ENCODE measurements around the gene RNF113B.

The RNF113B gene

GRCh38 chr13:98198683-98199082 lies 21.6 kb upstream of the RNF113B start:
- TF ChIP-seq ZFX (IDR thresholded peaks at IDR 0.05) (no peak), CTCF (conservative IDR thresholded peaks at IDR 0.05) (no peak)

GRCh38 chr13:98195054-98195791 lies 18.2 kb upstream of the RNF113B start:
- TF ChIP-seq ZFX (IDR thresholded peaks at IDR 0.05) (no peak), CTCF (conservative IDR thresholded peaks at IDR 0.05) (no peak)

More at GRCh38 chr13:98198683-98199082, 21.6 kb upstream of the RNF113B start:
- no peak overlapping the region for H3K27ac ChIP-seq

GRCh38 chr13:98192008-98192407 lies 14.9 kb upstream of the RNF113B start:
- H3K27ac ChIP-seq = no peak overlapping the region
- TF ChIP-seq CTCF (conservative IDR thresholded peaks at IDR 0.05) = no peak
- TF ChIP-seq ZFX (IDR thresholded peaks at IDR 0.05) = no peak

More at GRCh38 chr13:98195054-98195791, 18.2 kb upstream of the RNF113B start:
- H3K27ac ChIP-seq = no peak overlapping the region

- no peak for TF ChIP-seq ZFX (IDR thresholded peaks at IDR 0.05)
- no peak for TF ChIP-seq CTCF (conservative IDR thresholded peaks at IDR 0.05)
- H3K27ac ChIP-seq = no peak overlapping the region
These were observed 13.9 kb upstream of the RNF113B start for GRCh38 chr13:98190889-98191444.

- TF ChIP-seq ZFX (IDR thresholded peaks at IDR 0.05) (no peak), CTCF (conservative IDR thresholded peaks at IDR 0.05) (no peak)
- no peak overlapping the region for H3K27ac ChIP-seq
These were observed 12.9 kb upstream of the RNF113B start for GRCh38 chr13:98189841-98190505.

- H3K27ac ChIP-seq = no peak overlapping the region
- no peak for TF ChIP-seq CTCF (conservative IDR thresholded peaks at IDR 0.05)
- no peak for TF ChIP-seq ZFX (IDR thresholded peaks at IDR 0.05)
These were observed 11.6 kb upstream of the RNF113B start for GRCh38 chr13:98188544-98189166.

GRCh38 chr13:98187965-98188261 lies 10.8 kb upstream of the RNF113B start:
- TF ChIP-seq CTCF (conservative IDR thresholded peaks at IDR 0.05) (no peak), ZFX (IDR thresholded peaks at IDR 0.05) (no peak)

More at GRCh38 chr13:98187965-98188261, 10.8 kb upstream of the RNF113B start:
- no peak overlapping the region for H3K27ac ChIP-seq

Measured in C4-2B (cell line).